HK-2 (cell line): ENCODE results near the gene TBC1D2.
"Not testable (repeated sequence)": the region's sequence is repeated elsewhere in the genome, so short reads cannot be mapped to it uniquely, and the experiment has no call there.

Source experiments
- DNase-seq: peaks from one replicate; pipeline ENCODE4 v3.0.0-alpha.2; 2018; ENCODE audit not compliant: unreplicated experiment

TBC1D2 gene, protein sequence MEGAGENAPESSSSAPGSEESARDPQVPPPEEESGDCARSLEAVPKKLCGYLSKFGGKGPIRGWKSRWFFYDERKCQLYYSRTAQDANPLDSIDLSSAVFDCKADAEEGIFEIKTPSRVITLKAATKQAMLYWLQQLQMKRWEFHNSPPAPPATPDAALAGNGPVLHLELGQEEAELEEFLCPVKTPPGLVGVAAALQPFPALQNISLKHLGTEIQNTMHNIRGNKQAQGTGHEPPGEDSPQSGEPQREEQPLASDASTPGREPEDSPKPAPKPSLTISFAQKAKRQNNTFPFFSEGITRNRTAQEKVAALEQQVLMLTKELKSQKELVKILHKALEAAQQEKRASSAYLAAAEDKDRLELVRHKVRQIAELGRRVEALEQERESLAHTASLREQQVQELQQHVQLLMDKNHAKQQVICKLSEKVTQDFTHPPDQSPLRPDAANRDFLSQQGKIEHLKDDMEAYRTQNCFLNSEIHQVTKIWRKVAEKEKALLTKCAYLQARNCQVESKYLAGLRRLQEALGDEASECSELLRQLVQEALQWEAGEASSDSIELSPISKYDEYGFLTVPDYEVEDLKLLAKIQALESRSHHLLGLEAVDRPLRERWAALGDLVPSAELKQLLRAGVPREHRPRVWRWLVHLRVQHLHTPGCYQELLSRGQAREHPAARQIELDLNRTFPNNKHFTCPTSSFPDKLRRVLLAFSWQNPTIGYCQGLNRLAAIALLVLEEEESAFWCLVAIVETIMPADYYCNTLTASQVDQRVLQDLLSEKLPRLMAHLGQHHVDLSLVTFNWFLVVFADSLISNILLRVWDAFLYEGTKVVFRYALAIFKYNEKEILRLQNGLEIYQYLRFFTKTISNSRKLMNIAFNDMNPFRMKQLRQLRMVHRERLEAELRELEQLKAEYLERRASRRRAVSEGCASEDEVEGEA

DNA sequence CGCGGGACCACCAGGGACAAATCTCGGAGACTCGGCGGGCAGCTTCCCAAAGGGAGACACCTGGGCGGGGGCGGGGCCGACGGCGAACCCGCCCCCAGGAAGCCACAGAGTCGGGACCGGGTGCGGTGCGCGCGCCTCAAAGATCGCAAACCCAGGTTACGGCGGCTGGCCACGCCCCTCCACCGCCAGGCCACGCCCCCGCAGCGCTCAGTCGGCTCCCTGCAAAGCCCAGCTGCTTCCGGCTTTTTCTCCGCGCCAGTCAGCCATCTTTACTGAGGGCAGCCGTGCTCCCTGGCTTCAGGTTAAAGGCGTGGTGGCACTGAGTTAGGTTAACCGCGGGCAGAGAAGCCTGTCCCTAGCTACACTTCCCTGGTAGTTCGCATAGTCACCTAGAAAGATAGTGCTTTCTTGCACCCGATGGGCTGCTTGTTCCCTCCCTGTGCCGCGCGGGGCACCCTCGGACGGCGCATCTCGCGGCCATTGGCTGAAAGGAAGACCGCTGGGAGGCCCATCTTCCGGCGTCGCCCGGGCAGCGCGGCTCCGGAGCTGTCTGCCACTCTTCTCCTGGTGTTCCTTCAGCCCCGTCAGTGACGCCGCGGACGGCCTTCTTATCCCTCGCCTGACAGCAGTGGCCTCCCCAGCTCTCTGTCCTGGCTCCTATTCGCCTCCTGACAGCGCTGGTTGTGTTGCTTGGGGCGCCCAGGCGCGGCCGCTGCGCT is at the start of gene TBC1D2:
Gene TBC1D2 (minus strand): TSS at position 72 of the 719 bp plus-strand sequence. CDS start 108 bp downstream, outside the sequence.
- peak; percentile 98 for DNase-seq

GRCh38 chr9:98304381-98304780 is 48.9 kb upstream of the TBC1D2 start:
- DNase-seq: no peak

DNA sequence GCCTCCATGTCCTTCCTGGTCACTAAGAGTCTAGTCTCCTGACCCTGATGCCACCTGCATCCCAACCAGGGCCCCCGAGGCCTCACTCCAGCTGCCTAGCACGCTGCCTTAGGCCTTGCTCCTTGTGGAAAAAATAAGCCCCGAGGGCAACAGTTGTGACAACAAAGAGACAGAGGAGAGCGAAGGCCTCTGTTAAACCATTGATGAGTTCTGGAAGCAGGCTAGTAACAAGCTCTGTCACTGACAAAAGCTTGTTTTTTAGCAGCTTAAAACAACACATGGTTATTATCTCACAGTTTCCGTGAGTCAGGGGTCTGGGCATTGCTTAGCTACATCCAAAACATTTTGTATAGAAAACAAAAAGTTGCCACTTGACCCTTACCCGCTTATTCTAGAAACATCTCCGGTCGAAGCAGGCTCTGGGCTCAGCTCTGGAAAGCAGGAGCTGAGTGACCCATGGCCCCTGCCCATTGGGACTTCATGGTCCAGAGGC is 48.2 kb upstream of the TBC1D2 start:
- DNase-seq: no peak

- no peak for DNase-seq
Measured at GRCh38 chr9:98302938-98303632, 47.6 kb upstream of the TBC1D2 start.

DNA sequence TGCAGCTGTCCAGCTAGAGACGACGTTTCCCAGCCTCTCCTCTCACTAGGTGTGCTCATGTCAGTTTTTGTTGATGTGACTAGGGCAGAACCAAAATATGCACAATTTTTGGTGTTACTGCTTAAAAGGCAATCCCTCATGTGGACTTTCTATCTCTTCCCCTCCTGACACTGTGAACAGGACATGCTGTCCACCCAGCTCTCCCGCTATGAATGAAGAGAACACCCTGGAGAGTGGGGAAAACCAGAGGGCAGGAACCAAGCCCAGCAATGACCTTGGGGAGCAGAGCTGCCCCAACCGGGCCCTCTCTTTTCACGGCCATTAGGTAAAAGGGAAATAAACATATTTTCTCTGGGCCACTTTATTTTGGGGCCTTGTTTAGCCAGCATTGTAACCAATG is 46.7 kb upstream of the TBC1D2 start:
- DNase-seq: no peak

GRCh38 chr9:98300611-98301010 is 45.2 kb upstream of the TBC1D2 start:
- DNase-seq: no peak

DNA sequence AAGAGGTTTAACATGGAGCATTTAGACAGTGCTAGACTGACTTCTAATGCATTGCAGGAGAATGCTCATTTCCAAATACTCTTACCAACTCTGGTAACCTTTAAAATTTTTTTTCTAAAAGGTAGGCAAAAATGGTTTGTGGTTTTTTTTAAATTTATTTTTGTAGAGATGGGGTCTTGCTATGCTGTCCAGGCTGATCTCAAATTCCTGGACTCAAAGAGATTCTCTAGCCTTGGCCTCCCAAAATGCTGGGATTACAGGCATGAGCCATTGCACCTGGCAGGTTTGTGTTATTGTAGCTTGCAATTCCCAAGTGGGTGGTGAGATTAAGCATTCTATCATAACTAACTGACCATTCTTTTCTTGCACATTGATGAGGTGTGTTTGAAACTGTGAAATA is 43.0 kb upstream of the TBC1D2 start:
- DNase-seq: no peak

GRCh38 chr9:98295824-98296223 is 40.4 kb upstream of the TBC1D2 start:
- no peak for DNase-seq

GRCh38 chr9:98291820-98292219 is 36.4 kb upstream of the TBC1D2 start:
- DNase-seq: no peak

DNA sequence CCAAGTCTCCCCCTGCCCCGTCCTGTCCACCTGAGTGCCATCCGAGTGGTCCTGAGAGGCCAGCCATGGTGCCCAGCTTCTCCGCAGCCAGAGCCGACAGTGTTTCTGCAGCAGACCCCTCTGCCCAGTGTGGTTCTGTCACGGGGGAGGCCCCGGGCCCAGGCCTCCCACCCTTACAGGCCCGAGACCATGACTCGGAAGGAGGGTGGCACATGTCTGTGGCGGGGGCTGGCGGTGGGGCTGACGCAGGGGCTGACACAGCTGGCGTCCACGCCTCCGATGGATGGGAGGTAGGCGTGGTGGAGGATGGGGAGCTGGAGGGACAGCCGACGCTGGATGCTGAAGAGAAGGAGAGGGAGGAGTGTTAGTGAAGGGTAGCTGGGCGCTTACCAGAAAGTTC is 35.0 kb upstream of the TBC1D2 start:
- DNase-seq: no peak

DNA sequence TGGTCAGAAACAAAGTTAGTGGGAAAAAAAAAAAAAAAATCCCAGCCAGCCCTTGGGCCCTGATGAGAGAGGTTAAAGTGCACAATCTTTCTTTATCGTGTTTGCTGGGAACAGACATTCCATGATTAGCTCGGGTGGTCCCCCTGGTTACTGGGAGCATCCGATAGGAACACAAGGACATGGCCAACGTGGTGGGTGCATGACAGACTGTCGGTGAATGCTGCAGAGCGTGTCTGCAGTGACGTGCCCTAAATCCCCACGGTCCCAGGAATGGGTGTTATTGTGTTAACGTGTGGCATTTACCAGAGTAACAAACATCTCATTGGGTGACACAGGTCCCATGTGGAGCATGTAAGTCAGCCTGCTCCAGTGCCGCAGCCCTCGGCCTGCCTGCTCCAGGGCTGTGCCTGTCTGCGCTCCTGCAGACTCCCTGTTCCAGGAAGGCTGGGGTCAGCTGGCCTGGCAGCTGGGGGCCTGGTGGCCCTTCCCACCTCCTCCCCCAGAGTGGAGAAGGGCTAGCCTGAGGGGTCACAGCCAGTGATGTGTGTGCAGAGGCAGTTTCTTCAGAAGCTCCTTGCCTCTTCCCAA is 34.3 kb upstream of the TBC1D2 start:
- no peak for DNase-seq

GRCh38 chr9:98288881-98289280 is 33.4 kb upstream of the TBC1D2 start:
- DNase-seq: no peak

- DNase-seq: no peak
Measured at GRCh38 chr9:98287384-98287783, 31.9 kb upstream of the TBC1D2 start.

DNA sequence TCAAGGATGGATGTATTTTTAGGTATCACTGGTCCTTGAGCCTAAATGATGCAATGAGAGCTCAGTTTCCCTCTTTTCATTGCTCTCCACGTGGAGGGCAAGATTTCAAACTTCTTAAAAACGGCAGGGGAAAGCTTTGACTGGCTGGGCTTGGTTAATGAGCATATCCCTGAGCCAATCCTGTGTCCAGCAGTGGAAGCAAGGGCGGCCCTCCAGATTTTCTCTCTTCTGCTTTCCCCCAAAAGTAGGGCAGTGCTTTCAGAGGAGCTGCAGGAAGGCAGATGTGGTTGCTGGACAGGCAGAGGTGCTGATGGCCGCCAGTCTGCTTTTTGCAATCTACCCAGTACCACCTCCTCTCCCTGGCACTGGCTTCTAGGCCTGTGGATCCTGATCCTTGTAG is 30.0 kb upstream of the TBC1D2 start:
- no peak for DNase-seq

- no peak for DNase-seq
Measured at GRCh38 chr9:98284754-98285153, 29.3 kb upstream of the TBC1D2 start.

- DNase-seq: not testable (repeated sequence)
Measured at GRCh38 chr9:98283143-98283542, 27.7 kb upstream of the TBC1D2 start.

DNA sequence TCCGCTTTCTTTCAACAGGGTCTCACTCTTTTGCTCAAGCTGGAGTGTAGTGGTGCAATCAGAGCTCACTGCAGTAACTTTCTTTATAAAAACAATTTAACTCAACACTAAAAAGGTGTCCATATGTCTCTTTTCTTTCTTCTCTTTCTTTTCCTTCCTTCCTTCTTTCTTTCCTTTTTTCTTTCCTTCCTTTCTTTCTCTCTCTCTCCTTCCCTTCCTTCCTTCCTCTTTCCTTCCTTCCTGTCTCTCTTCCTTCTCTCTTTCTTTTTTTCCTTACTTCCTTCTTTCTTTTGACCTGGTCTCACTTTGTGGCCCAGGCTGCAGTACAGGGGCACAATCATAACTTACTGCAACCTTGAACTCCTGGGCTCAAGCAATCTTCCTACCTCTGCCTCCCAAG is 25.8 kb upstream of the TBC1D2 start:
- DNase-seq: no peak

DNA sequence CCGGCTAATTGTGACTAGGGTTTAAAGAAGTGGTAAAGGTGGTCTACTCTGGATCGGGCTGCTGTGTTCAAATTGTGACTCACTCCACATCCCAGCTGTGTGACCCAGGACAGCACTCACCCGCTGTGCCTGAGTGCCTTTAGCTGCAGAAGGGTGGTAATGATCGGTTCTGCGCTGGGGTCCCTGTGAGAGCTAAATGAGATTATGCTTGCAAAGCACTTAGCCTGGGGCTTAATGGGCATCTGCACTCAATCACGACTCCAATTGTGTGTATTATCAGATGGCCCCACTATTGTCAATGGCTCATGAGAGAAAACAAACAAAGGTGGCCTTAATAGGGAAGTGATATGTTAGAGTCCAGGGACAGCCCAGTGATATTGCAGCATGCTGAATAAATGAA is 25.1 kb upstream of the TBC1D2 start:
- DNase-seq: no peak

DNA sequence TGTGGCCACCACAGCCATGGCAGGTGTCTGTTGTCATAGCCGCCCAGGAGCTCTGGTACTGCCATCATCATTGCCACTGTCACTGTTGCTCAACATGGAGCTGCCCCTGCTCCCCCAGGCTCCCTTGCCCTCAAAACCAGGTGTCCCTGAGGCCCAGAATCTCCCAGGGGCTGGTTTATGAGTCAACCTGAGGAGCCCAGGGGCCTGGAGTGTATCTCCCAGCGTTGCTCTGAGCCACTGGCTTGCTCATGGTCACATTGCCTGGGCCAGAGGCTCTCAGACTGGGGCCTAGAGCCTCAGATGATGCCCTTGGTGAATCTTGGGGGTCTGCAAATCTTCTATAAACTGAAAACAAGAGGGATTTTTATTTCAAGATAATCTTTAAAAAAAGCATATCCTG is 24.7 kb upstream of the TBC1D2 start:
- no peak for DNase-seq

- DNase-seq: no peak
Measured at GRCh38 chr9:98276907-98277469, 21.5 kb upstream of the TBC1D2 start.

GRCh38 chr9:98275159-98275558 is 19.7 kb upstream of the TBC1D2 start:
- no peak for DNase-seq
